GM21825 (cell line): ENCODE results near the gene PPP2R3C.
"Not testable (repeated sequence)": the region's sequence is repeated elsewhere in the genome, so short reads cannot be mapped to it uniquely, and the experiment has no call there.

ENCODE experiments used
- ATAC-seq: cut with Tn5 transposase; IDR thresholded peaks from one replicate; pipeline ENCODE4 v1.9.1; 2021; ENCODE audit warnings: mild to moderate bottlenecking, moderate library complexity; ENCODE audit not compliant: unreplicated experiment

The PPP2R3C gene

DNA sequence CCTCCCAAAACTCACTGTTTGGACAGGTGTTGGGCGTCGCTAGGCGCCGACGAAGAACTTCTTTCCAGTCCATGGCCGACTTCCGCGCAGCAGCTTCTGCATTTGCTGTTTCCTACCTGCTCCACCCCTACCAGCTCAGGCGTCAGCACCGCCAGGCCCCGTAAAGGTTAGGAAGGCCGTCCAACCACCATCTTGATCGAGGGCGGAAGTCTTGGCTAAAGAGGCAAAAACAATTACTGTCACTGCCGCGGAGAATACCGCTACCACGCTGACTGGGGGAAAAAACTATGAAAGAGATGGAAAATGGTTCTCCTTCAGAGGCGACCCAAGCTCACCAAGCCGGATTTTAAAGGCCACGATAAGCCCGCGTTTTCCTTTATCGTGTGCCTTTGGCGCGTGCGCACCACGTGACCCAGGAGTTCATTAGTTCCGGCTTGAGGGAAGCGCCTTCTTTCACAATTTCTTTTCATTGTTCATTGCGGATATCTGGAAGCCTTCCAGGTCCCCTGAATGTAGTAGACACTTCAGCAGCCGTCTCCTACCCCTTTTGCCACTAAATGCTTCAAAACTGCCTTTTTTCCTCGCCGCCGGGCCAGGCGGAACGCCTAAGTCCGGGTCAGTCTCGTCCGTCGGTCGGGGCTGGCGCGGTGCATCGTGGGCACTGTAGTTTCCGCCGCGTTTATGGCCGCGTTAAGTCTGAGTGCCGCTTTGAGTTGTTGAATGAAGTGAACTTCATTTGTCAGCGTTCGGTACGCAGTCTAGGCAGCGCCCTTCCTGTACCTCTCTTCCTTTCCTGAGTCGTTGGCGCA lies at the start of gene PPP2R3C, which contains the start of gene PRORP:
PPP2R3C (minus strand) TSS at position 104 of the 809 bp plus-strand sequence; CDS start at position 73, 31 bp downstream.
PRORP (plus strand) TSS at position 666 of the 809 bp plus-strand sequence. CDS start 694 bp downstream, outside the sequence.
- peak; percentile 80 for ATAC-seq

DNA sequence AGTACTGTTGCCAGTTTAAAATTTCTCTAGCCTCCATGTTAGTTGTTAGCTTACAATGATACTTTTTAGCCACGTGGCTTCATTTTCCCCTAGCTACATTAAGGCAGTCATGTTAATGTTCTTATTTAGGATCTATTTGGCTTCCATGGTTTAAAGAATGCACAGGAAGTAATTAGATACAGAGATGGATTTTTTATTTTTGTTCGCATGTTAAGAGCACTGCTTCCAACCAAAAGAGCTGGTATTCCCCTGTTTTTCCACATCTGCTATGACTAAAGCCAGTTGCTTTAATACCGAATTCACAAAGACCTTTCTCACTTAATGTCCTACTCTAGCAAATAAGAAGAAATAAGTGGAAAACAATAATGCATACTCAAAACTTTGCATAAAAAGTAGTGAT lies 45.7 kb upstream of the PPP2R3C start:
- no peak for ATAC-seq

DNA sequence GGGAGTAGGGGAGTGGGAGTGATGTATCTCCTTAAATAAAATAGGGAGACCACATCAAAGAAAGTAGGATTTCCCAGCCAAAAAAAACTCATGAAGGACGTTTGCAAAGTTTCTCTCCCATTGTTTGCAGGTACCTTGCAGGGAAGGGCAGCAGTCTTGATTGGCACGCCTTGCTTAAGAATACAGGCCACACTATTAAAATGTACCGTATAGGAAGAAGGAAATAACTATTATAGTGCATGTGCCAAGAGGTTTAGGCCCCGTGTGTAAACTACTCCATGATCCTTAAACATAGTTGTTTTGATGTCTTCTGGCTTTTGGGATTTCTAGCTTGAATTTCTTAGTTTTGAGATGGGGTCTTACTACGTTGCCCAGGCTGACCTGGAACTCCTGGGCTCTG lies 43.1 kb upstream of the PPP2R3C start:
- ATAC-seq = no peak

DNA sequence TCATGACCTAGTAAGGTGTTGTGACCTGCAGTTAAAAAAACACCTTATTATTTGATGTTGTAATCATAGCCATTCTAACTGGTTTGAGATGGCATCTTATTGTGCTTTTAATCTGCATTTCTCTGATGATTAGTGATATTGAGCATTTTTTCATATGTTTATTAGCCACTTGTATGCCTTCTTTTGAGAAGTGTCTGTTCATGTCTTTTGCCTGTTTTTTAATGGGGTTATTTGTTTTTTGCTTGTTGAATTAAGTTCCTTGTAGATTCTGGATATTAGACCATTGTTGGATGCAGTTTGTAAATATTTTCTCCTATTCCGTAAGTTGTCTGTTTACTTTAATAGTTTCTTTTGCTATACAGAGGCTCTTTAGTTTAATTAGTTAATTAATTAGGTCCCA lies 41.6 kb upstream of the PPP2R3C start:
- ATAC-seq = no peak

DNA sequence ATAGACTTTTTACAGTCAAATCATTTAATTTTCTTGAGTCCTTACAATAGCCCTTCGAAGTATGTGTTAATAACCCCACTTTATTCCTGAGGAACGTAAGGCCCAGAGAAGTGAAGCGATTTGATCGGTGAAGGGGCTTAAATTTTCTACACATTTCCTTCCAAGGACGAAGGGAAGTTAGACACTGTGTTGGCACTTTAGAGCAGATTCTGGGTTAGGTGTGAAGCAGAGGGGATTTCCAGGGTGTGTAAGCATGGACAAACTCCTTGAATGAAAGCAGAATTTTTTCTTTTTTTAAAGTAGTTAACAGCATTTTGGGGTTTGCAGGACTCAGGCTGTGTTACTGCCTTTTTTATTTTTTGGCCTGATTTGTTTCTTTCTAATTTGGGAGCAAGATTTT lies 39.4 kb upstream of the PPP2R3C start:
- no peak for ATAC-seq

DNA sequence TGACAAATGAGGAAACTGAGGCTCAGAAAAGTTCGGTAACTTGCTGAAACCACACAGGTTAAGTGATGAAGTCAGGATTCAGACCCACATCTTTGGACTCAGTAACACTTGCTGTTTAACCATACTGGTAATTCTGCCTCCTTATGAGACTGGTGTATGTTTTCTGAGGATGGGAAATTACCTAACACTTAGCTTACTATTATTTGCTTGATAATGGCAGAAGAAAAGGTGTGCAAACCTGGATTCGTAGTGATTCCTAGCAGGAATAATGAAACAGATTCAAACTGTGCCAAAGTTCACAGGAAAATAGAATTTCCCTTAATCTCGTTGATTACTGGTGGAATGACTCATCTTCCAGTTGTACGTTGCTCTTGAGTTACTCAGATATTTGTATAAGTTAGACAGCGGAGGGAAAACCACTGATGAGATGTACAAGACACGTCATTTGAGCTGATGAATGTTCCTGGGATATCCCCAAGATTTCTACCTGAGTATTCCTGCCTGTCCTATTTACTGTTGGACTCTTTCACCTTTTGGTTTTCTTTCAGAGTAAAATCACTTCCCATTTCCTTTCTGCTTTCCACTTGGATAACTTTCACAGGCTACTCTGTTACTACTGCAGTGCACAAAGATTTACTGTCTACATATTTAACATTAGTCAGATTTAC lies 38.1 kb upstream of the PPP2R3C start:
- no peak for ATAC-seq

DNA sequence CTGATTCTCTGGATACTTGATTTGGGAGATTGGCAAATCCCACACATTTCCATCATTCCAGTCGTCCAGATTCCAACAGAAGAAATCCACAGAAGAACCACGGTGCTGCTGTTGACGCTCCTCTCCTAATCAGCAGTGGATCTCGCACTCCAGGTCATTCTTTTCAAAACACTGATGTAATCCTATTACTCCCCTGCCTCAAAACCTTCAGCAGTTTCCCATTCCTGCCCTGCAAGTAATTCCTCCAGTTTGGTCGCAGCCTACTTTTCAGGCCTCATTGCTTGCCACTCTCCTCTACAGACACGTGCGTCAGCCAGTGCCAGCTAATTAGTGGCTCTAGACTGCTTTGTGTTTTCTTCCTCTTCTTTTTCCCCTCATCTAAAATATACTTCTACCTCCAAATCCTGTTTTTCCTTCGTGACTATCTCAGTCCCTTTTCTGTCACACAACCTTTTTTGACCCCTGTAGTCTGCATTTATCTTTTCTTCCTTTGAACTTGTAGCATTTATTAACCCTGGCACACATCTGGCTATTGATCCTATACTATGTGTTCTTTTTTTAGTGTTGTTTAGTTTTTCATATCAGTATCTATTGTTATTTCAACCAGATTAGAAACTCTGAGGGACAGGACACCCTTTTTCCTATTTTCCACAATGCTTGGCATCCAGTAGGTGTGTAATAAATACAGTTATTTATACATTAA lies 37.3 kb upstream of the PPP2R3C start:
- no peak for ATAC-seq

DNA sequence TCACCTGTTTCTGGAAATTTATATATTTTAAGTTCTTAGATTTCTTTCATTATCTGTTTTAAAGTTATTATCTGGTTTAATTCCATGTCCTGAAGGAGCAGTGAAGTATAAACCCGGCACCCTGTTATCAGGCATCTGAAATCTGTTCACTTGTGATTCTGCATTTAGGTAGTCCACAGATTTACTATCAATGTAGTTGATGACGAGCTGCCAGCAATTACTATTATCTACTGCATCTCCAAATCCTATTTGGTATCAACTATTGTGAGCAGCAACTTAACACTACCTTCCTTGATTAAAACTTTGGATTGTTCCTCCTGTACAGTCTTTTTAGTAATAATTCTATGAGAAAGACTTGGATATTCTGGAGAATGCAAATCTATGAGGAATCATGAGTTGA lies 36.7 kb upstream of the PPP2R3C start:
- ATAC-seq = no peak

DNA sequence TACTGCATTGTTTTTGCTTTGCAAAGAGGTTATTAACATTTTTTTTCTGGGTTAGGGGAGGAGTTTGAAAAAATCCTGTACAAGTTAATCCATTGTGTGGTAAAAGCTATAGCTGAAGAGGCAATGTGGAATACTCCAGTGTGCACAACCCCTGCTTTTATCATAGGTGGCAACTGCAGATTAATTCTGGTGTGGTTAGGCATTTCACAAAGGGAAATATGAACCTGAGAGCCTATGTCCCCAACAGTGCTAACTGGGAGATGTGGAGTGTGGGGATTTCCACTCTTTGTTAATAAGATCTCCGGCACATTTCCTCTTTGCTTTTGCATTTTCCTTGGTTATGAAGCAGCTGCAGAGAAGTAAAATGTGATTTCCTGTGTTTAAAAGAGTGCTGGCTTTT lies 34.2 kb upstream of the PPP2R3C start:
- ATAC-seq = no peak

DNA sequence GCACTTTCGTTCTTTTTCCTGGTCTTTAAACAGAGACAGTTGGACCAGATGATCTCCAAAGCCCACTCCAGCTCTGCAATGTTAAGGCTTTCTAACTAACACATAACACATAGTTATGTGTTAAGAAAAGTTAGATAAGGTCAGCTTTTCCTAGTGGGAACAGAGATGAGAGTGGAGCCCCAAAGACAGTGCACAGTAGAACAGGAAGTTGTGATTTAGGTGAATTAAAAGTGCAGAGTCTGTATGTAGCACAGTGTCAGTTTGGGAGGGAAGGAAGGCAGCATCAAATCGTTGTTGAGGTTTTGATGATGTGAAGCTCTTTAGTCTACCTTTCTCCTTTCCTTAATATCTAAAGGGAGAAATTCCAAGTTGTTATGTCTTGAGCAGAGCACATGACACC lies 32.2 kb upstream of the PPP2R3C start:
- ATAC-seq = no peak

DNA sequence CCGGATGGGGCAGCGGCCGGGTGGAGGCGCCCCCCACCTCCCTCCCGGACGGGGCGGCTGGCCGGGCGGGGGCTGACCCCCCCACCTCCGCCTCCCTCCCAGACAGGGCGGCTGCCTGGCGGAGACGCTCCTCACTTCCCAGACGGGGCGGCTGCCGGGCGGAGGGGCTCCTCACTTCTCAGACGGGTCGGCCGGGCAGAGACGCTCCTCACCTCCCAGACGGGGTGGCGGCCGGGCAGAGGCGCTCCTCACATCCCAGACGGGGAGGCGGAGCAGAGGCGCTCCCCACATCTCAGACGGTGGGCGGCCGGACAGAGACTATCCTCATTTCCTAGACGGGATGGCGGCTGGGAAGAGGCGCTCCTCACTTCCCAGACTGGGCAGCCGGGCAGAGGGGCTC lies 30.7 kb upstream of the PPP2R3C start:
- not testable (repeated sequence) for ATAC-seq

DNA sequence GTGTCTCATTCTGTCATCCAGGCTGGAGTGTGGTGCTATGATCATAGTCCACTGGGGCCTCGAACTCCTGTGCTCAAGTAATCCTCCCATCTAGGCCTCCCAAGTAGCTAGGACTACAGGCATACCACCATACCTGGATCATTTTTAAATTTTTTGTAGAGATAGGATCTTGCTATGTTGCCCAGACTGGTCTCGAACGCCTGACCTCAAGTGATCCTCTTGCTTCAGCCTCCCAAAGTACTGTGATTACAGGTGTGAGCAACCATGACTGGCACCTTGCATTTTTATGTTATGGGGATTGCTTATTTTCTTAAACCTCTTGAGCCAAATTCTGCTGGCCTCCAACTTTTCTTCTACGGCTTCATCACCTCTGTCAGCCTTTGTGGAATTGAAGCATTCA lies 27.4 kb upstream of the PPP2R3C start:
- ATAC-seq = no peak

DNA sequence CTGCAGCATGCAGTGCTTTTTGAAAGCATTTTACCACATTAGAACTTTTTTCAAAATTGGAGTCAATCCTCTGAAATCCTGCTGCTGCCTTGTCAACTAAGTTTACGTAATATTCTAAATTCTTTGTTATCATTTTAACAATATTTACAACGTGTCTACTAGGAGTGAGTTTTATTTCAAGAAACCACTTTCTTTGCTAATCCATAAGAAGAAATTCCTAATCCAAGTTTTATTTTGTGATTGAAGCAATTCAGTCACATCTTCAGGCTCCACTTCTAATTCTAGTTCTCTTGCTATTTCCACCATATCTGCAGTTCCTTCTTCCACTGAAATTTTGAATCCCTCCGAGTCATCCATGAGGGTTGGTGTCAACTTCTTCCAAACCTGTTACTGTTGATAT lies 25.9 kb upstream of the PPP2R3C start:
- ATAC-seq = no peak

DNA sequence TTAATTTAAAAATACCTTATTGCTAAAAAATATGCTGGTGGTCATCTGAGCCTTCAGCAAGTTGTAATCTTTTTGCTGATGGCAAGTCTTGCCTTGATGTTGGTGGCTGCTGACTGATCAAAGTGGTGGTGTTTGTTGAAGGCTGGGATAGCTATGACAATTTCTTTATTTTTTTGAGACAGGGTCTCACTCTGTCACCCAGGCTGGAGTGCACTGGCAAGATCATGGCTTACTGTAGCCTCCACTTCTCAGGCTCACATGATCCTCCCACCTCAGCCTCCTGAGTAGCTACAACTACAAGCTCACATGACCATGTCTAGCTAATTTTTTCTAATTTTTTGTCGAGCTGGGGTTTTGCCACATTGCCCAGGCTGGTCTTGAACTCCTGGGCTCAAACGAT lies 25.4 kb upstream of the PPP2R3C start:
- ATAC-seq = no peak

DNA sequence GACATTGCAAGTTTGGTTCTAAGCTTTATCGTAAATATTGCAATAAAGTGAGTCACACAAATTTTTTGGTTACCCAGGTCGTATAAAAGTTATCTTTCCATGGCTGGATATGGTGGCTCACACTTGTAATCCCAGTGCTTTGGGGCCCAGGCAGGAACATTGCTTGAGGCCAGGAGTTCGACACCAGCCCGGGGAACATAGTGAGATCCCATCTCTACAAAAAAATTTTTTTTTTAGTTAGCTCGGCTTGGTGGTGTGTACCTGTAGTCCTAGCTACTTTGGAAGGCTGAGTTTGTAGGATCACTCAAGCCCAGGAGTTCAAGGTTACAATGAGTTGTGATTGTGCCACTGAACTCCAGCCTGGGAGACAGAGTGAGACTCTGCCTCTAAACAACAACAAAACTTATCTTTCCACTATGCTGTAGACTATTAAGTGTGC lies 24.9 kb upstream of the PPP2R3C start:
- no peak for ATAC-seq

DNA sequence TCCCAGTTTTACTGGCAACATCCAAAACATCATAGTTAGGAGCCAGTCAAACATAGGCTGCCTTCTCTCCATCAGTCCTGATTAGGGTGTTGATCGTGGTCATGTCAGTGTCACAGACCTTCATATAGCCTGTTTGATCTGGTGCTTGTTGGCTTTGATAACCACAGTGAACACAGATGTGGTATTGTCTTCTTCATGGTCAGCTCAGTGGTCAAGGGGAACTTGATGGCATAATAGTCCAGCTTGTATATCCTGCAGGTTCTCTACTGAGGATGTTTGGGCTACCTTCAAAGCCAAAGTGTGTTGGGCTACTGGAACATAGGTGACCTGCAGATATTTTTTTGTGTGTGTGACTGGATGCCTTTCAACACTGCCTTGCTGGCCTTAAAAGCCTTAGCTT lies 22.2 kb upstream of the PPP2R3C start:
- no peak for ATAC-seq

DNA sequence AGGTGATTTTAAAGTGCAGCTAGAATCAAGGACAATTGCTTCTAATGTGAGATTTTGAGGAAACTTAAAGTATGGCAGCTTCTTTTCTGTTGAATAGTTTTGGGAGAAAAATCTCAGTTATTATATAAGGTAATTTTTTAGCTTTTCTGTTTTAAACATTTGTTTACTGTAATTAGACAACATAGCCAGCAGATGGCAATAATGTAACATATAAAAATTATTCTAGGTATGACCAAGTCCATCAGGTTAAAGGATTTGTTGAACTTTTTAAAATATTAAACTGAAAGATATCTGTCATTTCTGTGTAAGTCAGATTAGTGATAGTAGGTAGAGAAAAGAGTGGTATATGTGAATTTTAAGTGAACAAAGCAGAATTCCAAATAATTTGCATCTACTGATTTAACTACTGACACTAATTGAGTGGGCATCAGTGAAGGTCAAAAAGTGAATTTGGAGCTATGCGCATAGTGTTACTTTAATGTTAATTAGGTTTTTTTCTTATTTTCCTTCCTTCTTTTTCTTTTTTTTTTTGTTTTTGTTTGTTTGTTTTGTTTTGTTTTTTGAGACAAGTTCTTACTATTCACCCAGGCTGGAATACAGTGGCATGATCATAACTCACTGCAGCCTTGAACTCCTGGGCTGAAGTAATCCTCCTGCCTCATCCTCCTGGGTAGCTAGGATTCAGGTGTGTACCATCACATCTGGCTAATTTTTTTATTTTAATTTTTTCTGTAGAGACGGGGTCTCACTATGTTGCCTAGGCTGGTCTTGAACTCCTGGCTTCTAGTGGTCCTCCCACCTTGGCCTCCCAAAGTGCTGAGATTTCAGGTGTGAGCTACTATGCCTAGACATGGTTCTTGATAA lies 19.2 kb upstream of the PPP2R3C start:
- no peak for ATAC-seq

DNA sequence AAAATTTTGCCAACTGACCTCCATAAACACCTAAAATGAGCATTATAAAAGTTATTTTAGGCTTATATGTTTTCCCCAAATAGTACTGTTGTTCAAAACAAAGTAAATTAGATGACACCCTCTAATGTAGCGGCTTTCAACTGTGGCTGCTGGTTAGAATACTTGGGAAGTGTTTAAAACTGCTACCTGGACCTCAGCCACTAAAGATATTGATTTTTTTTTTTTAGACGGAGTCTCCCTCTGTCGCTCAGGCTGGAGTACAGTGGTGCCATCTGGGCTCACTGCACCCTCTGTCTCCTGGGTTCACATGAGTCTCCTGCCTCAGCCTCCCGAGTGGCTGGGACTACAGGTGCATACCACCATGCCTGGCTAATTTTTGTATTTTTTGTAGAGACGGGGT lies 16.8 kb upstream of the PPP2R3C start:
- ATAC-seq = no peak

DNA sequence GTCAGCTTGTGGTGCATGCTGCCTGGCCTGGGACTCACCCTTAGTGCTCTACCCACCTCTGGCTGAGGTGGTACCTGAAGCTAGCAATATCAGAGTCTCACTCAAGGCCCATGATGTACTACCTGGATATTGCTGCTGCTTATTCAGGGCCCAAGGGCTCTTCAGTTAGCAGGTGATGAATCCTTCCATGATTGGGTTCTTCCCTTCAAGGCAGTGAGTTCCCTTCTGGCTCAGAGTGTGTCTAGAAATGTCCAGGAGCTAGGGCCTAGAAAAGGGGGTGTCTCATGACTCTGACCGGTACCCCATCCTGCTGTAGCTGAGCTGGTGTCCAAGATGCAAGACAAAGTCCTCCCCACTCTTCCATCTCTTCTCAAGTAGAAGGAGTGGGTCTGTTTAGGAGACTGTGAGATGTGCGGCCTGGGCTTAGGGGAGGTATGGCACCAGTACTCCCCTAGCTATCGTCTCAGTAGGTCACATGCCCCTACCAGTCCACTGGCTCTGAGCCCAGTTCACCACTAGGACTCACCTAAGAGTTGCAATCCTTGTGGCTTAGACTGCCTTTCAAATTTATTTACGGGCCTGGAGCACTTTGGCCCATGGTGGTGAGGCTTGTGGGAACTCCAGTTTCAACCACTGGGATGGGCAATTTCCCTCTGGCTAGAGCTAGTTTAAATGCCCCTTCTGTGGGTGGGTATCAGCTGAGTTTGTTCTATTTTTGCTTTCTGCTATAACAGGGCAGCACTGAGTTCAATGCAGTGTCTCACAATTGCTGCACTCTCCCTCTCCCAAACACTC lies 12.7 kb upstream of the PPP2R3C start:
- ATAC-seq = no peak
